ENCODE measurements around the gene EIF6. TPM values are rescaled to one million over a fixed set of nuclear protein-coding genes. Genes with fewer than 3 reads are reported as not detected.

EIF6 gene
- total and polyA plus RNA-seq, 2 donors (not counting 3 experiments of a cell fraction or from before 2014, with no cell fraction given): 153 to 286 TPM

- H3K4me2 ChIP-seq (ENCODE audit: insufficient read depth, low read length): no peak overlapping the region
- ChIA-PET CTCF (interaction anchor here (0.6 to 1.6 kb wide), 4 partner anchors 43 to 179 kb away, joined by 3 to 5 read pairs (median 4); no protein-coding TSS in a partner anchor), POLR2A (no interaction called here)
- TF ChIP-seq GATA2 (IDR thresholded peaks at IDR 0.05; ENCODE audit: insufficient read depth, insufficient read length, low read depth, low read length) (no peak), FOS (IDR thresholded peaks at IDR 0.05; ENCODE audit: borderline replicate concordance, insufficient read depth, low read length) (no peak), MYC (IDR thresholded peaks at IDR 0.05; ENCODE audit: low read depth, low read length) (no peak), CTCF (IDR thresholded peaks at IDR 0.05; ENCODE audit: extremely low read depth in 1 of 2, insufficient read depth in 1 of 2, low read depth in 1 of 2, low read length in 2 of 2) (no peak), MAX (IDR thresholded peaks at IDR 0.05; ENCODE audit: insufficient read depth, insufficient read length) (no peak), POLR2AphosphoS5 (IDR thresholded peaks at IDR 0.05; ENCODE audit: insufficient read depth, low read depth, low read length) (no peak), JUN (IDR thresholded peaks at IDR 0.05; ENCODE audit: borderline replicate concordance, insufficient read depth, insufficient read length, low read depth) (no peak), POLR2A (IDR thresholded peaks at IDR 0.05; ENCODE audit: low read depth, low read length) (no peak), EZH2 (IDR thresholded peaks at IDR 0.05; ENCODE audit: borderline replicate concordance, low read depth, low read length, severe bottlenecking) (no peak)
- intact Hi-C loops (cut with micrococcal nuclease): no loop called here
- dilution Hi-C loops (cut with MboI; ENCODE audit: extremely low pct_ligation_motif_present, low sequenced_read_pairs): loop anchor here (25.0 kb wide), 1 partner anchor 423 kb away; the partner anchor contains the start of gene NCOA6
- no peak overlapping the region for H2AFZ ChIP-seq (ENCODE audit: low read depth, low read length)
- no peaks in the 10 kb centered on the region for H3K27me3 ChIP-seq (ENCODE audit: control insufficient read depth in 2 of 2, insufficient read depth in 2 of 2, low read length in 2 of 2)
- no TSS peak for BruUV-seq (replicated peaks)
- no peaks in the 10 kb centered on the region for H4K20me1 ChIP-seq (replicated peaks; ENCODE audit: control insufficient read depth, extremely low read depth, insufficient read depth, low read length)
- FAIRE-seq (no peak), DNase-seq (ENCODE audit: low read depth, low spot score) (no peak)
- no peaks in the 10 kb centered on the region for H3K9me1 ChIP-seq (replicated peaks; ENCODE audit: control insufficient read depth, extremely low read depth, insufficient read depth, low read length)
- peaks cover 13% of the 10 kb centered on the region for H3K4me1 ChIP-seq (ENCODE audit: control insufficient read depth, extremely low read depth, insufficient read depth, low read length)
- H3K9ac ChIP-seq (replicated peaks; ENCODE audit: extremely low read depth, insufficient read depth, low read length): no peak overlapping the region
- H3K9me3 ChIP-seq (replicated peaks; ENCODE audit: control insufficient read depth, insufficient read depth, low read length): no peaks in the 10 kb centered on the region
- no peak overlapping the region for H3K4me3 ChIP-seq (replicated peaks in 1 of 3; ENCODE audit: insufficient read depth in 1 of 3, low read depth in 1 of 3, low read length in 3 of 3)
- H3K27ac ChIP-seq (ENCODE audit: insufficient read depth, low read depth, low read length): no peak overlapping the region
- H3K36me3 ChIP-seq (ENCODE audit: control insufficient read depth in 2 of 2, extremely low read depth in 1 of 2, insufficient read depth in 2 of 2, low read length in 2 of 2): no peaks in the 10 kb centered on the region
- no peaks in the 10 kb centered on the region for H3K79me2 ChIP-seq (ENCODE audit: control insufficient read depth, insufficient read depth, low read length)
Measured at GRCh38 chr20:35260426-35260825, 24.1 kb downstream of the EIF6 start.

Data from endothelial cell of umbilical vein (primary cell).